ENCODE results near the gene STARD13. TPM values are rescaled to one million over a fixed set of nuclear protein-coding genes. Genes with fewer than 3 reads are reported as not detected.

Gene STARD13
- total RNA-seq, 3 donors from 2014 or later: 34.5 to 92.4 (median 35.2) TPM

GRCh38 chr13:33321686-33322542, 36.4 kb upstream of the STARD13 start:
- ATAC-seq (no peak), DNase-seq (no peak)
- Histone ChIP-seq H3K36me3 (ENCODE audit: low read depth) (no peaks in the 10 kb centered on the region), H3K4me1 (ENCODE audit: low read depth) (peaks cover 2% of the 10 kb centered on the region), H3K4me3 (no peak overlapping the region), H3K9me3 (peaks cover 3% of the 10 kb centered on the region)
- intact Hi-C loops (cut with DNase I, micrococcal nuclease): no loop called here
- TF ChIP-seq CTCF (IDR thresholded peaks at IDR 0.05): no peak

- no peak for TF ChIP-seq CTCF (IDR thresholded peaks at IDR 0.05)
- Histone ChIP-seq H3K4me3 (no peak overlapping the region), H3K36me3 (ENCODE audit: low read depth) (no peaks in the 10 kb centered on the region), H3K9me3 (peaks cover 3% of the 10 kb centered on the region), H3K4me1 (ENCODE audit: low read depth) (no peaks in the 10 kb centered on the region)
- DNase-seq (no peak), ATAC-seq (no peak)
- intact Hi-C loops (cut with DNase I, micrococcal nuclease): no loop called here
Observed at GRCh38 chr13:33319859-33320258, 34.3 kb upstream of the STARD13 start.

- no peaks in the 10 kb centered on the region for H3K4me1 ChIP-seq (ENCODE audit: low read depth)
- TF ChIP-seq CTCF (IDR thresholded peaks at IDR 0.05): no peak
- no peak overlapping the region for H3K4me3 ChIP-seq
- peaks cover 3% of the 10 kb centered on the region for H3K9me3 ChIP-seq
- DNase-seq (no peak), ATAC-seq (no peak)
- intact Hi-C loops (cut with DNase I, micrococcal nuclease): no loop called here
- no peaks in the 10 kb centered on the region for H3K36me3 ChIP-seq (ENCODE audit: low read depth)
Observed at GRCh38 chr13:33318744-33319143, 33.2 kb upstream of the STARD13 start.

GRCh38 chr13:33318037-33318436, 32.5 kb upstream of the STARD13 start:
- DNase-seq: no peak
- no peaks in the 10 kb centered on the region for H3K36me3 ChIP-seq (ENCODE audit: low read depth)
- no peak overlapping the region for H3K4me3 ChIP-seq
- no peaks in the 10 kb centered on the region for H3K4me1 ChIP-seq (ENCODE audit: low read depth)
- no peak for ATAC-seq
- peaks cover 3% of the 10 kb centered on the region for H3K9me3 ChIP-seq
- intact Hi-C loops (cut with DNase I, micrococcal nuclease): no loop called here
- TF ChIP-seq CTCF (IDR thresholded peaks at IDR 0.05): no peak

- intact Hi-C loops (cut with DNase I, micrococcal nuclease): no loop called here
- DNase-seq (no peak), ATAC-seq (no peak)
- TF ChIP-seq CTCF (IDR thresholded peaks at IDR 0.05): no peak
- Histone ChIP-seq H3K4me3 (no peak overlapping the region), H3K36me3 (ENCODE audit: low read depth) (no peaks in the 10 kb centered on the region), H3K4me1 (ENCODE audit: low read depth) (no peaks in the 10 kb centered on the region), H3K9me3 (peaks cover 3% of the 10 kb centered on the region)
Observed at GRCh38 chr13:33316890-33317289, 31.3 kb upstream of the STARD13 start.
